K562 (cell line): ENCODE measurements around the gene PDIA5. TPM values are rescaled to one million over a fixed set of nuclear protein-coding genes. Genes with fewer than 3 reads are reported as not detected.

Experiments
- ATAC-seq: fragments of 200-7000 bp; cut with Tn5 transposase; 3 replicates; pipeline ENCODE4 v1.9.1; 2020; ENCODE audit warnings: moderate library complexity
- BruUV-seq: library from RNA; stranded (reverse); fragments of 400-500 nt; replicated peaks from 2 replicates; lab custom pipeline; 2021; lab: Mats Ljungman, UMichigan
- CTCF ChIA-PET: fragments of 300-600 bp; formaldehyde crosslinking; extraction: SDS; loops from one replicate; lab custom pipeline; 2021; ENCODE audit warnings: low intra/inter-chr PET ratio; lab: Yijun Ruan, JAX
- POLR2A ChIA-PET: fragments of 300-600, 350-650 bp; sonication (Branson Sonifier 250); formaldehyde crosslinking; extraction: SDS; loops from one replicate; lab custom pipeline; 2021; ENCODE audit warnings: antibody characterized with exemption, inconsistent platforms; lab: Yijun Ruan, JAX
- DNase-seq, 4 experiments: peaks; one replicate each; pipeline versions ENCODE4 v3.0.0 to v3.0.0-alpha.2; 2011 to 2018; ENCODE audit warnings: low spot score in 3 of 4, mixed read lengths in 3 of 4; ENCODE audit errors: extremely low read depth in 1 of 4
- FAIRE-seq: peaks from 2 replicates; lab custom pipeline; 2011; peaks lifted over from hg19 to GRCh38; lab: Jason Lieb, UNC
- H2AFZ ChIP-seq: 2 replicates; pipeline ENCODE4 v1.6.0; 2011; ENCODE audit warnings: low read depth, low read length, control low read depth, inconsistent platforms
- H3K27ac ChIP-seq: fragments of 200-600 bp; 3 replicates; pipeline ENCODE4 v1.8.0; 2011; ENCODE audit warnings: low read depth, mild to moderate bottlenecking, control low read depth, inconsistent platforms, low read length, moderate library complexity, mixed read lengths; ENCODE audit errors: extremely low read depth
- H3K27me3 ChIP-seq, 2 experiments: fragments of 300-600 bp in 1 of 2; 2 replicates in 1 of 2; 3 replicates in 1 of 2; pipeline versions ENCODE4 v1.6.0 to v1.8.0; 2011; ENCODE audit warnings: inconsistent platforms in 2 of 2, low read length in 2 of 2, mild to moderate bottlenecking in 1 of 2, mixed read lengths in 1 of 2, moderate library complexity in 1 of 2; ENCODE audit not compliant: control insufficient read depth in 2 of 2, insufficient read depth in 2 of 2
- H3K36me3 ChIP-seq: fragments of 300-600 bp; 3 replicates; pipeline ENCODE4 v1.8.0; 2011; ENCODE audit warnings: mild to moderate bottlenecking, low read length, inconsistent platforms; ENCODE audit not compliant: control insufficient read depth, insufficient read depth
- H3K4me1 ChIP-seq, 2 experiments: fragments of 200-600 bp in 1 of 2; replicated peaks in 1 of 2; 2 replicates in 1 of 2; 3 replicates in 1 of 2; pipeline versions ENCODE4 v1.5.1 to v1.8.0; 2011; ENCODE audit warnings: inconsistent platforms in 2 of 2, low read length in 2 of 2, mild to moderate bottlenecking in 1 of 2, mixed read lengths in 1 of 2, moderate library complexity in 1 of 2; ENCODE audit not compliant: control insufficient read depth in 2 of 2, insufficient read depth in 2 of 2
- H3K4me2 ChIP-seq: 2 replicates; pipeline ENCODE4 v1.6.1; 2011; ENCODE audit warnings: low read length, control low read depth, inconsistent platforms, mixed read lengths; ENCODE audit not compliant: insufficient read depth
- H3K4me3 ChIP-seq: fragments of 200-600 bp; sonication (generic), shearing (Covaris generic); 2 replicates; pipeline ENCODE4 v1.5.1; 2016; ENCODE audit warnings: control low read depth, inconsistent platforms
- H3K79me2 ChIP-seq: fragments of 200-600 bp; 3 replicates; pipeline ENCODE4 v1.8.0; 2011; ENCODE audit warnings: low read length, inconsistent platforms; ENCODE audit not compliant: control insufficient read depth, insufficient read depth
- H3K9ac ChIP-seq, 2 experiments: 2 replicates each; pipeline versions ENCODE4 v1.6.0 to v1.6.1; 2011; ENCODE audit warnings: low read depth in 2 of 2, low read length in 2 of 2, control low read depth in 1 of 2, inconsistent platforms in 1 of 2, mild to moderate bottlenecking in 1 of 2, mixed read lengths in 1 of 2; ENCODE audit not compliant: insufficient read depth in 1 of 2
- H3K9me1 ChIP-seq: one replicate; pipeline ENCODE4 v1.6.0; 2011; ENCODE audit warnings: inconsistent platforms, mild to moderate bottlenecking, low read length, moderate library complexity; ENCODE audit not compliant: control insufficient read depth, insufficient read depth
- H3K9me3 ChIP-seq: replicated peaks from 2 replicates; pipeline ENCODE4 v1.5.1; 2011; ENCODE audit warnings: low read depth, low read length, inconsistent platforms; ENCODE audit not compliant: control insufficient read depth, insufficient read depth
- H4K20me1 ChIP-seq: replicated peaks from 2 replicates; pipeline ENCODE4 v1.6.1; 2011; ENCODE audit warnings: low read length, inconsistent platforms, mixed read lengths; ENCODE audit not compliant: control insufficient read depth, insufficient read depth
- ARID1B ChIP-seq: fragments of 450-650 bp; IDR thresholded peaks from 2 replicates; pipeline ENCODE4 v1.6.1; 2016; ENCODE audit warnings: antibody characterized with exemption, mild to moderate bottlenecking, inconsistent platforms
- CBFA2T2 ChIP-seq: fragments of 450-650 bp; conservative IDR thresholded peaks from 2 replicates; pipeline ENCODE4 v1.6.1; 2017; ENCODE audit warnings: mild to moderate bottlenecking
- CBFA2T3 ChIP-seq: fragments of 450-650 bp; IDR thresholded peaks from 2 replicates; pipeline ENCODE4 v1.6.1; 2017
- DPF2 ChIP-seq: fragments of 450-650 bp; IDR thresholded peaks from 2 replicates; pipeline ENCODE4 v1.6.1; 2016
- EP300 ChIP-seq: IDR thresholded peaks from 2 replicates; pipeline ENCODE4 v1.6.1; 2012; ENCODE audit warnings: low read length, improper control_type of control experiment
- FOXK2 ChIP-seq, 2 experiments: fragments of 450-650 bp; IDR thresholded peaks in 1 of 2; conservative IDR thresholded peaks in 1 of 2; 2 replicates each; pipeline ENCODE4 v1.6.1; 2016; ENCODE audit warnings: low read depth in 2 of 2, mild to moderate bottlenecking in 1 of 2
- HDAC1 ChIP-seq, 2 experiments: fragments of 450-650 bp; IDR thresholded peaks; 2 replicates each; pipeline ENCODE4 v1.6.1; 2016 to 2017; ENCODE audit warnings: inconsistent platforms in 1 of 2, mild to moderate bottlenecking in 1 of 2, moderate library complexity in 1 of 2
- KDM1A ChIP-seq, 2 experiments: fragments of 450-650 bp; IDR thresholded peaks; 2 replicates each; pipeline ENCODE4 v1.6.1; 2016; ENCODE audit warnings: mild to moderate bottlenecking in 2 of 2
- MTA2 ChIP-seq: fragments of 450-650 bp; IDR thresholded peaks from 2 replicates; pipeline ENCODE4 v1.6.1; 2016; ENCODE audit warnings: low read depth
- NCOA1 ChIP-seq: fragments of 450-650 bp; IDR thresholded peaks from 2 replicates; pipeline ENCODE4 v1.6.1; 2016; ENCODE audit warnings: low read depth
- NCOR1 ChIP-seq: fragments of 450-650 bp; IDR thresholded peaks from 2 replicates; pipeline ENCODE4 v1.6.1; 2016; ENCODE audit warnings: mild to moderate bottlenecking, moderate library complexity
- NFIC ChIP-seq: fragments of 450-650 bp; IDR thresholded peaks from 2 replicates; pipeline ENCODE4 v1.6.1; 2017; ENCODE audit warnings: mild to moderate bottlenecking, inconsistent platforms
- POLR2AphosphoS5 ChIP-seq: IDR thresholded peaks from 2 replicates; pipeline ENCODE4 v1.6.1; 2011; ENCODE audit warnings: mild to moderate bottlenecking, low read depth, low read length, moderate library complexity; ENCODE audit not compliant: control insufficient read depth, insufficient read depth
- SMARCA4 ChIP-seq: fragments of 450-650 bp; IDR thresholded peaks from 2 replicates; pipeline ENCODE4 v1.6.1; 2016
- SMARCE1 ChIP-seq: fragments of 450-650 bp; IDR thresholded peaks from 2 replicates; pipeline ENCODE4 v1.7.1; 2016; ENCODE audit warnings: mild to moderate bottlenecking
- STAG1 ChIP-seq: sonication (generic); formaldehyde crosslinking; IDR thresholded peaks from 2 replicates; pipeline ENCODE4 v1.5.0; 2020; ENCODE audit warnings: missing genetic modification reagents, borderline replicate concordance
- STAT5A ChIP-seq: IDR thresholded peaks from 2 replicates; pipeline ENCODE4 v1.6.1; 2012; ENCODE audit warnings: low read length, inconsistent platforms, borderline replicate concordance
- TAL1 ChIP-seq: fragments of 450-650 bp; IDR thresholded peaks from 2 replicates; pipeline ENCODE4 v1.6.1; 2016; ENCODE audit warnings: mild to moderate bottlenecking
- TCF3 ChIP-seq: sonication (generic); formaldehyde crosslinking; IDR thresholded peaks from 2 replicates; pipeline ENCODE4 v1.4.0; 2020; ENCODE audit warnings: mild to moderate bottlenecking, missing genetic modification reagents
- TEAD4 ChIP-seq, 2 experiments: sonication (generic) in 1 of 2; formaldehyde crosslinking in 1 of 2; IDR thresholded peaks; 2 replicates each; pipeline versions ENCODE4 v1.6.1 to v1.8.0; 2012 to 2022; ENCODE audit warnings: borderline replicate concordance in 1 of 2, inconsistent platforms in 1 of 2, low read length in 1 of 2, mild to moderate bottlenecking in 1 of 2, missing genetic modification reagents in 1 of 2
- TRIM24 ChIP-seq, 2 experiments: fragments of 450-650 bp; IDR thresholded peaks; 2 replicates each; pipeline ENCODE4 v1.6.1; 2016
- ZC3H4 ChIP-seq: sonication (generic); formaldehyde crosslinking; IDR thresholded peaks from 2 replicates; pipeline ENCODE4 v1.9.0; 2021; ENCODE audit warnings: missing genetic modification reagents, borderline replicate concordance
- ZSCAN32 ChIP-seq: fragments of 450-650 bp; formaldehyde crosslinking; IDR thresholded peaks from 2 replicates; pipeline ENCODE4 v1.4.0; 2020; ENCODE audit warnings: mild to moderate bottlenecking, moderate library complexity
- WGBS: fragments of 100-300 bp; shearing (Covaris generic); methylation state at CpG from one replicate; pipeline ENCODE4 v1.1.6; 2016; ENCODE audit warnings: low coverage, mixed read lengths; ENCODE audit not compliant: insufficient coverage; ENCODE audit errors: missing lambda C conversion rate; 5-methylcytosine and 5-hydroxymethylcytosine counted together
- in situ Hi-C: fragments of 300-500 bp; cut with MboI; formaldehyde crosslinking; loops from 4 replicates; pipeline ENCODE4 v1.15.0; 2018; ENCODE audit warnings: inconsistent platforms, mixed read lengths
- intact Hi-C: fragments of 100-400 bp; cut with micrococcal nuclease; formaldehyde crosslinking; loops from 2 replicates; pipeline ENCODE4 v1.14.2; 2022
- polyA plus RNA-seq, 8 experiments: library from polyadenylated mRNA; depleted of rRNA in 4 of 8; stranded (reverse) in 5 of 8; unstranded in 3 of 8; fragments of >200 nt; fragmentation: Nextera tagmentation in 2 of 8; fragmentation: Illumina TruSeq in 1 of 8; extraction: Ambion mirVana in 2 of 8; extraction: Trizol in 1 of 8; gene quantifications; 2 replicates each; pipeline versions ENCODE4 v1.2.1 to v1.2.3, GENCODE V29; 2011 to 2014; ENCODE audit warnings: inconsistent platforms in 1 of 8, missing spikeins in 1 of 8
- total RNA-seq, 7 experiments: library from RNA; depleted of rRNA in 6 of 7; stranded (reverse); fragments of >200 nt in 6 of 7; fragmentation: Illumina TruSeq in 2 of 7; extraction: Trizol in 2 of 7; gene quantifications; 2 replicates each; pipeline versions ENCODE4 v1.2.1 to v1.2.3, GENCODE V29; 2011 to 2021; ENCODE audit warnings: low replicate concordance in 1 of 7
- TF ChIP-seq, protein P1 (sequence below): fragments of 250-450 bp; sonication (Bioruptor Pico); IDR thresholded peaks from 2 replicates; pipeline ENCODE4 v1.8.0; 2021; ENCODE audit warnings: moderate library complexity, mild to moderate bottlenecking, inconsistent platforms
- TF ChIP-seq, protein P2 (sequence below): conservative IDR thresholded peaks from 2 replicates; pipeline ENCODE4 v1.6.1; 2011; ENCODE audit warnings: low read depth, mild to moderate bottlenecking, low read length; ENCODE audit not compliant: control insufficient read depth

PDIA5 gene
- total and polyA plus RNA-seq, 9 of the 15 experiments (the other 6 are each of a cell fraction or from before 2014, with no cell fraction given) = 3.4 to 31.8 (median 19.6) TPM

DNA sequence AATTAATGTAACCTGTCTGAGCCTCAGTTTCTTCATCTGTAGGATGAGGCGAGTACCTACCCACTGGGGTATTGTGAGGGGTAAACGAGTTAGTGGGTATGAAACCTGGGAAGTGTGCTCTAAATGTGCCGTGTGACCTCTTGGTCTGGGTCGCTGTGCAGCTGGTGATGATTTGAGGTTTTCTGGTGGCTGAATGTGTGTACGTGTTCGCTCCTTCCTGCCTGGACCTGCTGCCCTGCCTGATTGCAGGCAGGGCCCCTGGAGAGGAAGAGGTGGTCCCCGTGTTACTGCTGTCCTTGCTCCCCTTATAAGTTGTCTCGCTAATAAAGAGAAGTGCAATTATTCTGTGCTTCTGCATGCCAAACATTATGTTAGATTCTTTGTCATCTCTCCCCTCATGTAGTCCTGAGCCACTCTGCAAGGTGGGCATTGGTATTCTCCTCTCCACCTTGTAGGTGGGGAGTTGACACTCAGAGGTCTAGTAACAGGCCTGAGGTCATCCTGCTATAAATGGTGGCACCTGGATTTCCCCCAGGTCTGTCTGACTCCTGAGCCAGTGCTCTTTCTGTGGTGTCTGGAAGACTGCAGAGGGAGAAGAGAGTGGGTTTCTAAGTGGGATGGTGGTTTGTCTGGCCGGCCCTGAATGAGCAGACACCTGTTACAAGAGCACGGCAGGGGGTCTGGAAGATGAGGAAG, 15.7 kb downstream of the PDIA5 start:
- ChIA-PET CTCF (no interaction called here), POLR2A (interaction anchor here (1.6 kb wide), 1 partner anchor 11 kb away, joined by 9 read pairs; no protein-coding TSS in a partner anchor)
- in situ Hi-C loops (no loop called here), intact Hi-C loops (no loop called here)
- BruUV-seq = no TSS peak
- DNase-seq (peak in 2 of 4 experiments; percentile 41 to 68), ATAC-seq (no peak; the same call in 2 of the 3 replicates), FAIRE-seq (peak; percentile 80)
- 0 out of 3 replicates have a peak, but pooled peaks cover 3% of the 10 kb centered on the region for H3K36me3 ChIP-seq
- H3K9ac ChIP-seq = peak overlapping the region in 1 of 2 experiments; percentile 62; a peak in 1 of 4 replicates
- no peaks in the 10 kb centered on the region for H3K9me3 ChIP-seq
- peak overlapping the region; percentile 60 for H3K27ac ChIP-seq
- H3K27me3 ChIP-seq = no peaks in the 10 kb centered on the region
- H3K4me2 ChIP-seq = peak overlapping the region; percentile 53; the same call in 1 of the 2 replicates
- H2AFZ ChIP-seq = no peak overlapping the region
- H3K4me3 ChIP-seq = no peak overlapping the region
- H4K20me1 ChIP-seq = peaks cover 21% of the 10 kb centered on the region
- peaks cover 36 to 74% of the 10 kb centered on the region in 2 experiments for H3K4me1 ChIP-seq
- 26% methylated on average over 7 of the region's 10 CpGs for WGBS
- no peaks in the 10 kb centered on the region for H3K9me1 ChIP-seq
- H3K79me2 ChIP-seq = peaks cover 97% of the 10 kb centered on the region
- TF ChIP-seq NCOA1 (no peak; the same call in 1 of the 2 replicates), ZSCAN32 (CRISPR knock-in tag) (no peak), SMARCE1 (peak; percentile 24; the same call in 1 of the 2 replicates), STAT5A (peak; percentile 58), NFIC (peak; percentile 49), MTA2 (peak; percentile 20; the same call in 1 of the 2 replicates), DPF2 (peak; percentile 30; the same call in 1 of the 2 replicates), NCOR1 (peak; percentile 70), HDAC1 (IDR thresholded peaks at IDR 0.05) (peak in 1 of 2 experiments; percentile 36; a peak in 1 of 4 replicates), CBFA2T2 (peak; percentile 85), ARID1B (peak; percentile 74), TEAD4 (IDR thresholded peaks at IDR 0.05; ENCODE audit: low read length) (peak; percentile 79), TEAD4 (CRISPR knock-in tag; IDR thresholded peaks at IDR 0.05; ENCODE audit: borderline replicate concordance) (no peak), ZC3H4 (CRISPR knock-in tag) (no peak), FOXK2 (conservative IDR thresholded peaks at IDR 0.05 in 1 of 2, IDR thresholded peaks at IDR 0.05 in 1 of 2; ENCODE audit: low read depth in 2 of 2) (no peak), EP300 (peak; percentile 14; the same call in 1 of the 2 replicates), SMARCA4 (0 out of 2 replicates have a peak, but pooled peaks have one; percentile 39), STAG1 (CRISPR knock-in tag) (no peak), TRIM24 (IDR thresholded peaks at IDR 0.05) (peak in 1 of 2 experiments; percentile 9; a peak in 1 of 4 replicates), KDM1A (IDR thresholded peaks at IDR 0.05) (peak in 1 of 2 experiments; percentile 56; a peak in 1 of 4 replicates), POLR2AphosphoS5 (peak; percentile 51; the same call in 1 of the 2 replicates), CBFA2T3 (peak; percentile 92), TCF3 (CRISPR knock-in tag) (peak; percentile 75), TAL1 (peak; percentile 78)
- TF ChIP-seq, protein P1, sequence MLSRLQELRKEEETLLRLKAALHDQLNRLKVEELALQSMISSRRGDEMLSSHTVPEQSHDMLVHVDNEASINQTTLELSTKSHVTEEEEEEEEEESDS (CRISPR knock-in tag) = no peak
- TF ChIP-seq, protein P2, sequence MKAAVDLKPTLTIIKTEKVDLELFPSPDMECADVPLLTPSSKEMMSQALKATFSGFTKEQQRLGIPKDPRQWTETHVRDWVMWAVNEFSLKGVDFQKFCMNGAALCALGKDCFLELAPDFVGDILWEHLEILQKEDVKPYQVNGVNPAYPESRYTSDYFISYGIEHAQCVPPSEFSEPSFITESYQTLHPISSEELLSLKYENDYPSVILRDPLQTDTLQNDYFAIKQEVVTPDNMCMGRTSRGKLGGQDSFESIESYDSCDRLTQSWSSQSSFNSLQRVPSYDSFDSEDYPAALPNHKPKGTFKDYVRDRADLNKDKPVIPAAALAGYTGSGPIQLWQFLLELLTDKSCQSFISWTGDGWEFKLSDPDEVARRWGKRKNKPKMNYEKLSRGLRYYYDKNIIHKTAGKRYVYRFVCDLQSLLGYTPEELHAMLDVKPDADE = peak; percentile 57; the same call in 1 of the 2 replicates
